Fibroblast of peridontal ligament (primary cell): ENCODE data around the gene EDN3.

Experiments used
- DNase-seq: peaks from one replicate; pipeline ENCODE4 v3.0.0-alpha.2; 2010; ENCODE audit errors: extremely low read depth

The EDN3 gene

GRCh38 chr20:59364611-59365010, 64.2 kb downstream of the EDN3 start:
- no peak for DNase-seq

GRCh38 chr20:59365611-59366285, 65.3 kb downstream of the EDN3 start:
- DNase-seq: no peak

- no peak for DNase-seq
Measured at GRCh38 chr20:59371431-59371830, 71.0 kb downstream of the EDN3 start.

- no peak for DNase-seq
Measured at GRCh38 chr20:59374261-59374660, 73.8 kb downstream of the EDN3 start.

GRCh38 chr20:59375541-59375940, 75.1 kb downstream of the EDN3 start:
- DNase-seq: no peak
